Activated CD8-positive, alpha-beta memory T cell treated with anti-CD3 and anti-CD28 coated beads, Interleukin-2, amount 50 U/mL, for 4 hours (primary cell): ENCODE results near the gene CLCN6.

Source experiments
- DNase-seq: peaks from one replicate; pipeline ENCODE4 v3.0.0-alpha.2; 2020

CLCN6 gene

GRCh38 chr1:11805422-11806306, at the start of gene CLCN6, which contains the start of gene MTHFR:
TSS of gene CLCN6 (plus strand) at chr1:11806191. CDS start at chr1:11806263, 72 bp downstream.
TSS of gene MTHFR (minus strand) at chr1:11805964. CDS start at chr1:11803116, 2,848 bp downstream.
- DNase-seq, result peak; percentile 98

GRCh38 chr1:11757047-11757446, 48.9 kb upstream of the CLCN6 start:
- DNase-seq, result no peak

GRCh38 chr1:11759791-11760190, 46.2 kb upstream of the CLCN6 start:
- no peak for DNase-seq

GRCh38 chr1:11761285-11761684, 44.7 kb upstream of the CLCN6 start:
- DNase-seq, result no peak

- peak; percentile 31 for DNase-seq
These were observed 44.0 kb upstream of the CLCN6 start, which contains the start of gene C1orf167 for GRCh38 chr1:11761988-11762406. TSS of gene C1orf167 (plus strand) at chr1:11762193. CDS start at chr1:11764401, 2,208 bp downstream.

GRCh38 chr1:11764115-11764514, 41.9 kb upstream of the CLCN6 start:
- DNase-seq, result no peak

- DNase-seq, result no peak
These were observed 41.5 kb upstream of the CLCN6 start for GRCh38 chr1:11764519-11764918.

- no peak for DNase-seq
These were observed 40.1 kb upstream of the CLCN6 start for GRCh38 chr1:11765661-11766428.

- no peak for DNase-seq
These were observed 39.6 kb upstream of the CLCN6 start for GRCh38 chr1:11766429-11766776.

- DNase-seq, result no peak
These were observed 37.9 kb upstream of the CLCN6 start for GRCh38 chr1:11767922-11768704.

GRCh38 chr1:11768821-11769220, 37.2 kb upstream of the CLCN6 start:
- DNase-seq, result no peak

GRCh38 chr1:11769274-11769673, 36.7 kb upstream of the CLCN6 start:
- DNase-seq, result no peak

GRCh38 chr1:11770011-11770410, 36.0 kb upstream of the CLCN6 start:
- no peak for DNase-seq

GRCh38 chr1:11771481-11772043, 34.4 kb upstream of the CLCN6 start:
- DNase-seq, result no peak

GRCh38 chr1:11772458-11772857, 33.5 kb upstream of the CLCN6 start:
- no peak for DNase-seq

GRCh38 chr1:11774753-11775152, 31.2 kb upstream of the CLCN6 start:
- DNase-seq, result no peak

- no peak for DNase-seq
These were observed 28.2 kb upstream of the CLCN6 start for GRCh38 chr1:11777658-11778322.

GRCh38 chr1:11778336-11778735, 27.7 kb upstream of the CLCN6 start:
- DNase-seq, result no peak

GRCh38 chr1:11778844-11779623, 27.0 kb upstream of the CLCN6 start:
- DNase-seq, result no peak

GRCh38 chr1:11779715-11780379, 26.1 kb upstream of the CLCN6 start:
- no peak for DNase-seq
